Neuronal stem cell (in vitro differentiated cells): ENCODE data around the gene IRAK1.

Experiments used
- DNase-seq: peaks from one replicate; pipeline ENCODE4 v3.0.0-alpha.2; 2013; ENCODE audit warnings: low spot score
- H2AFZ ChIP-seq: one replicate; pipeline ENCODE4 v1.6.1; 2013; ENCODE audit warnings: mild to moderate bottlenecking, low read length, inconsistent platforms
- H2AK5ac ChIP-seq: 2 replicates; pipeline ENCODE4 v1.6.1; 2013; ENCODE audit warnings: low read depth, mild to moderate bottlenecking, inconsistent platforms, low read length, moderate library complexity, mixed read lengths
- H2BK120ac ChIP-seq: 2 replicates; pipeline ENCODE4 v1.6.1; 2013; ENCODE audit warnings: low read depth, mild to moderate bottlenecking, inconsistent platforms, low read length, moderate library complexity, mixed read lengths
- H2BK12ac ChIP-seq: one replicate; pipeline ENCODE4 v1.6.1; 2013; ENCODE audit warnings: low read length, inconsistent platforms
- H2BK15ac ChIP-seq: 2 replicates; pipeline ENCODE4 v1.6.1; 2013; ENCODE audit warnings: mild to moderate bottlenecking, low read length, inconsistent platforms, mixed read lengths
- H2BK5ac ChIP-seq: one replicate; pipeline ENCODE4 v1.6.1; 2013; ENCODE audit warnings: inconsistent platforms, mild to moderate bottlenecking, low read length, moderate library complexity
- H3K14ac ChIP-seq: one replicate; pipeline ENCODE4 v1.6.1; 2013; ENCODE audit warnings: low read length, inconsistent platforms
- H3K18ac ChIP-seq: 2 replicates; pipeline ENCODE4 v1.6.1; 2013; ENCODE audit warnings: low read length, inconsistent platforms
- H3K23ac ChIP-seq: 2 replicates; pipeline ENCODE4 v1.6.1; 2013; ENCODE audit warnings: low read depth, mild to moderate bottlenecking, mixed read lengths, low read length, inconsistent platforms; ENCODE audit not compliant: poor library complexity
- H3K27ac ChIP-seq: replicated peaks from 3 replicates; pipeline ENCODE4 v1.5.1; 2013; ENCODE audit warnings: low read length, inconsistent platforms
- H3K27me3 ChIP-seq, 3 experiments: 2 replicates each; pipeline ENCODE4 v1.6.1; 2013; ENCODE audit warnings: low read length in 3 of 3, mild to moderate bottlenecking in 2 of 3, inconsistent platforms in 1 of 3, low read depth in 1 of 3, mixed read lengths in 1 of 3, moderate library complexity in 1 of 3; ENCODE audit not compliant: control insufficient read depth in 3 of 3, insufficient read depth in 3 of 3
- H3K36me3 ChIP-seq, 2 donors: replicated peaks in 1 of 2; 2 replicates each; pipeline ENCODE4 v1.6.1; 2013; ENCODE audit warnings: low read length in 2 of 2; ENCODE audit not compliant: control insufficient read depth in 2 of 2, insufficient read depth in 2 of 2
- H3K4ac ChIP-seq: 2 replicates; pipeline ENCODE4 v1.6.1; 2013; ENCODE audit warnings: inconsistent platforms, mild to moderate bottlenecking, low read length, moderate library complexity
- H3K4me1 ChIP-seq, 2 donors: 1 replicate in 1 of 2; 2 replicates in 1 of 2; pipeline ENCODE4 v1.6.1; 2013; ENCODE audit warnings: low read length in 2 of 2, low read depth in 1 of 2; ENCODE audit not compliant: control insufficient read depth in 2 of 2, insufficient read depth in 1 of 2
- H3K4me2 ChIP-seq: one replicate; pipeline ENCODE4 v1.6.1; 2013; ENCODE audit warnings: mild to moderate bottlenecking, low read length, inconsistent platforms; ENCODE audit not compliant: insufficient read depth, poor library complexity, severe bottlenecking
- H3K4me3 ChIP-seq, 2 donors: 2 replicates each; pipeline ENCODE4 v1.5.1; 2013; ENCODE audit warnings: low read length in 2 of 2, mild to moderate bottlenecking in 2 of 2, inconsistent platforms in 1 of 2, moderate library complexity in 1 of 2
- H3K79me1 ChIP-seq: one replicate; pipeline ENCODE4 v1.6.1; 2013; ENCODE audit warnings: low read depth, mild to moderate bottlenecking, inconsistent platforms, low read length, moderate library complexity
- H3K9ac ChIP-seq: one replicate; pipeline ENCODE4 v1.6.1; 2013; ENCODE audit warnings: mild to moderate bottlenecking, low read depth, low read length, inconsistent platforms; ENCODE audit not compliant: poor library complexity
- H3K9me3 ChIP-seq, 2 donors: replicated peaks in 1 of 2; 2 replicates each; pipeline versions ENCODE3 to v1.6.1; 2013; ENCODE audit warnings: low read length in 2 of 2, mild to moderate bottlenecking in 2 of 2, inconsistent platforms in 1 of 2, low read depth in 1 of 2, mixed read lengths in 1 of 2, moderate library complexity in 1 of 2; ENCODE audit not compliant: control insufficient read depth in 2 of 2, insufficient read depth in 1 of 2
- H4K8ac ChIP-seq: one replicate; pipeline ENCODE4 v1.6.1; 2013; ENCODE audit warnings: low read depth, mild to moderate bottlenecking, inconsistent platforms, low read length, moderate library complexity
- H4K91ac ChIP-seq: one replicate; pipeline ENCODE4 v1.6.1; 2013; ENCODE audit warnings: low read length, low read depth, mild to moderate bottlenecking, inconsistent platforms; ENCODE audit not compliant: poor library complexity
- WGBS, 2 donors: extraction: QIAGEN DNeasy Blood & Tissue Kit; methylation state at CpG; one replicate each; pipeline ENCODE4 v1.1.7; 2013; ENCODE audit warnings: missing lambda C conversion rate in 2 of 2, mixed read lengths in 1 of 2; ENCODE audit not compliant: insufficient read length in 2 of 2, insufficient replicate concordance in 1 of 2; ENCODE audit errors: extremely low coverage in 2 of 2; 5-methylcytosine and 5-hydroxymethylcytosine counted together

Gene IRAK1

DNA sequence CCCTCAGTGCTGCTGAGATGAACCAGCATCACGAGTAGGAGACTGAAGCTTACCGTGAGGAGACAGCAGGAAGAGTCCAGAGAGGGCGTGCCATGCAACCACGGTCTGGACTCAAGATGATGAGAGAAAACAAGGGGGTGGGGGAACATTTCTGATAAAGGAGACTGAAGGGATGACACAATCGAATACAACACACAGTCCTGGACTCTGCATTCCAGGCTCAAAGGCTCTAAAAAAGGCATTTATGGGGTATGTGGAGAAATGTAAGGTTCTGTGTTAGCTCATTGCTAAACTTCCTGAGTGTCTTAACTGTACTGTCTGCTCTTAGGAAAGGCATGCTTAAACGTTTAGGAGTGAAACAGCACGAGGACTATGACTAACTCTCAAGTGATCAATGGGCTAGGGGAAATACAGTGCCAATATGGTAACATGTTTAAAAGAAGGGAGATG lies 20.6 kb upstream of the IRAK1 start:
- peaks cover 0 to 5% of the 10 kb centered on the region in 2 donors for H3K36me3 ChIP-seq
- H3K18ac ChIP-seq = no peak overlapping the region
- no peak overlapping the region for H4K91ac ChIP-seq
- H2BK15ac ChIP-seq = no peak overlapping the region
- no peak overlapping the region for H3K14ac ChIP-seq
- no peak overlapping the region for H4K8ac ChIP-seq
- no peak overlapping the region for H2BK120ac ChIP-seq
- H3K4me3 ChIP-seq = no peak overlapping the region
- peaks cover 0 to 18% (median 0%) of the 10 kb centered on the region in 3 experiments for H3K27me3 ChIP-seq
- no peak overlapping the region for H2BK12ac ChIP-seq
- H2AFZ ChIP-seq = no peak overlapping the region
- WGBS, 2 donors = no CpG with 5 or more reads among the region's 7 CpGs
- H3K9me3 ChIP-seq = no peaks in the 10 kb centered on the region
- no peak overlapping the region for H2BK5ac ChIP-seq
- no peak overlapping the region for H3K27ac ChIP-seq
- H3K4ac ChIP-seq = no peak overlapping the region
- H3K9ac ChIP-seq = no peak overlapping the region
- DNase-seq = no peak
- no peak overlapping the region for H2AK5ac ChIP-seq
- H3K4me2 ChIP-seq = no peak overlapping the region
- peaks cover 3% of the 10 kb centered on the region for H3K79me1 ChIP-seq
- H3K4me1 ChIP-seq = peaks cover 0 to 6% of the 10 kb centered on the region in 2 donors
- H3K23ac ChIP-seq = no peak overlapping the region

DNA sequence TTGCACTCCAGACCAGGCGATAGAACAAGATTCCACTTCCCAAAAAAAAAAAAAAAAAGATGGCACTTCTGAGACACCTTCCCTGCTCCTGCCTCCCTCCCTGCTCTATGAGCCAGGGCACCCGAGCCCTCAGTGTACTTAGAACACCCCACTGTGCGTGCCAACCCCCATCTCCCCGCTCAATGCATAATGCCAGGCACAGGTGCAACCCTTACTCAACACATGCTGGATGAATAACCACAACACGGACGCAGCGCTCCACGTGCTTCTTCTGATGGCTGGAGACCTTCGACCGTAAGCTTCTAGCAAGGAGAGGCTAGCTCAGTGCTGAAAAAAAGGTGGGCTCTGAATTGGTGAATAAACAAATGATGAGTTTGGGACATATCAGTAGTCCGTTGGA lies 19.9 kb upstream of the IRAK1 start:
- Histone ChIP-seq H2BK5ac (no peak overlapping the region), H2BK12ac (no peak overlapping the region), H3K4ac (no peak overlapping the region), H3K23ac (no peak overlapping the region), H3K4me3 (no peak overlapping the region), H3K9me3 (no peaks in the 10 kb centered on the region), H3K4me1 (peaks cover 0 to 6% of the 10 kb centered on the region in 2 donors), H3K36me3 (peaks cover 0 to 12% of the 10 kb centered on the region in 2 donors), H4K8ac (no peak overlapping the region), H3K27ac (no peak overlapping the region), H3K9ac (no peak overlapping the region), H2BK15ac (no peak overlapping the region), H2AK5ac (no peak overlapping the region), H3K18ac (no peak overlapping the region), H4K91ac (no peak overlapping the region), H3K4me2 (no peak overlapping the region), H2AFZ (no peak overlapping the region), H3K14ac (no peak overlapping the region), H3K79me1 (no peaks in the 10 kb centered on the region), H3K27me3 (peaks cover 0 to 22% (median 0%) of the 10 kb centered on the region in 3 experiments), H2BK120ac (no peak overlapping the region)
- no CpG with 5 or more reads among the region's 11 CpGs for WGBS, 2 donors
- no peak for DNase-seq

DNA sequence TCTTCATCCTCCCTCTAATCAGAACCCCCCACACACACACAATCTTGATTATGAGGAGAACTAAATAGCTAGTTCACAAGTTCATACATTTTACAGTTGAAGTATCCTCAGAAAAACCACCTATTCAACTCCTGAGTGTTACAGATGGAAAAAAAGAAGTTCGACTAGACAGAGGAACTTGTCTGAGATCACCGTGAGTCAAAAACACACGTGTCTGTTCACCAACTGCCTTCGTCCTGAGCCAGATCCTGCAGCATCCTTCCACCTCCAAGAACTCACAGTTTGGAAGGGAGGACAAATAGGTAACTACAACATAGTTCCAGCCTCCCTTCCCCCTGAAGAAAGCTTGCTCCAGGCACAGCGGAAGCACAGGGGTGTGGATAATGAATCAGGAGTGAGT lies 19.0 kb upstream of the IRAK1 start:
- Histone ChIP-seq H2BK15ac (no peak overlapping the region), H3K27me3 (peaks cover 0 to 27% (median 0%) of the 10 kb centered on the region in 3 experiments), H2AK5ac (no peak overlapping the region), H3K36me3 (peaks cover 0 to 16% of the 10 kb centered on the region in 2 donors), H3K9me3 (no peaks in the 10 kb centered on the region), H3K4ac (no peak overlapping the region), H2BK12ac (no peak overlapping the region), H3K4me3 (no peak overlapping the region), H3K4me2 (no peak overlapping the region), H3K9ac (no peak overlapping the region), H3K4me1 (peaks cover 0 to 6% of the 10 kb centered on the region in 2 donors), H2AFZ (no peak overlapping the region), H3K27ac (no peak overlapping the region), H2BK5ac (no peak overlapping the region), H4K8ac (no peak overlapping the region), H3K14ac (no peak overlapping the region), H3K18ac (no peak overlapping the region), H2BK120ac (no peak overlapping the region), H3K79me1 (no peaks in the 10 kb centered on the region), H3K23ac (no peak overlapping the region), H4K91ac (no peak overlapping the region)
- no CpG with 5 or more reads among the region's 5 CpGs for WGBS, 2 donors
- no peak for DNase-seq

DNA sequence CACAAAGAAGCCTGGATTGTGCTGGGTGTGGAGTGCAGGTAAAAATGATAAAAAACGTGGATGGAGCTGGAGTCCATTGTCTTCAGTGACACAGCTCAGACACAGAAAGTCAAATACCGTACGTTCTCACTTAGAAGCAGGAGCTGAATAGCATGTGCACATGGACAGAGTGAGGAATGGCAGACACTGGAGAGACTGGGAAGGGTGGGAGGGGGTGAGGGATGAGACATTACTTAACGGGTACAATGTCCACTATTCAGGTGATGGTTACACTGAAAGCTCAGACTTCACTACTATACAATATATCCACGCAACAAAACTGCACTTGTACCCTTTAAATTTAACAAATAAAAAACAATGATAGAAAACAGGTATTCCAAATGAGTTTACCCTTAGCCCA lies 18.1 kb upstream of the IRAK1 start:
- H3K9ac ChIP-seq = no peak overlapping the region
- WGBS, 2 donors = no CpG with 5 or more reads among the region's 5 CpGs
- H2BK15ac ChIP-seq = no peak overlapping the region
- H4K91ac ChIP-seq = no peak overlapping the region
- H2BK5ac ChIP-seq = no peak overlapping the region
- H2AFZ ChIP-seq = no peak overlapping the region
- H3K14ac ChIP-seq = no peak overlapping the region
- DNase-seq = no peak
- no peak overlapping the region for H3K27ac ChIP-seq
- H3K36me3 ChIP-seq = peaks cover 0 to 21% of the 10 kb centered on the region in 2 donors
- H3K79me1 ChIP-seq = no peaks in the 10 kb centered on the region
- no peak overlapping the region for H3K23ac ChIP-seq
- peaks cover 0 to 36% (median 0%) of the 10 kb centered on the region in 3 experiments for H3K27me3 ChIP-seq
- H2AK5ac ChIP-seq = no peak overlapping the region
- H3K9me3 ChIP-seq = no peaks in the 10 kb centered on the region
- no peak overlapping the region for H2BK12ac ChIP-seq
- H2BK120ac ChIP-seq = no peak overlapping the region
- no peak overlapping the region for H3K4me3 ChIP-seq
- no peak overlapping the region for H4K8ac ChIP-seq
- H3K4me2 ChIP-seq = no peak overlapping the region
- H3K4me1 ChIP-seq = peaks cover 3% of the 10 kb centered on the region in 2 donors
- no peak overlapping the region for H3K4ac ChIP-seq
- H3K18ac ChIP-seq = no peak overlapping the region
